Nucleus accumbens (tissue), 56 donors: ENCODE results near the gene SECTM1.

Source experiments
- DNase-seq, 56 donors: peaks; one replicate each; lab custom pipeline; 2025; lab: John Stamatoyannopoulos, UW

Gene SECTM1

GRCh38 chr17:82318772-82319606 lies 14.6 kb downstream of the SECTM1 start:
- no peak for DNase-seq

GRCh38 chr17:82318169-82318498 lies 15.4 kb downstream of the SECTM1 start:
- DNase-seq: no peak

DNA sequence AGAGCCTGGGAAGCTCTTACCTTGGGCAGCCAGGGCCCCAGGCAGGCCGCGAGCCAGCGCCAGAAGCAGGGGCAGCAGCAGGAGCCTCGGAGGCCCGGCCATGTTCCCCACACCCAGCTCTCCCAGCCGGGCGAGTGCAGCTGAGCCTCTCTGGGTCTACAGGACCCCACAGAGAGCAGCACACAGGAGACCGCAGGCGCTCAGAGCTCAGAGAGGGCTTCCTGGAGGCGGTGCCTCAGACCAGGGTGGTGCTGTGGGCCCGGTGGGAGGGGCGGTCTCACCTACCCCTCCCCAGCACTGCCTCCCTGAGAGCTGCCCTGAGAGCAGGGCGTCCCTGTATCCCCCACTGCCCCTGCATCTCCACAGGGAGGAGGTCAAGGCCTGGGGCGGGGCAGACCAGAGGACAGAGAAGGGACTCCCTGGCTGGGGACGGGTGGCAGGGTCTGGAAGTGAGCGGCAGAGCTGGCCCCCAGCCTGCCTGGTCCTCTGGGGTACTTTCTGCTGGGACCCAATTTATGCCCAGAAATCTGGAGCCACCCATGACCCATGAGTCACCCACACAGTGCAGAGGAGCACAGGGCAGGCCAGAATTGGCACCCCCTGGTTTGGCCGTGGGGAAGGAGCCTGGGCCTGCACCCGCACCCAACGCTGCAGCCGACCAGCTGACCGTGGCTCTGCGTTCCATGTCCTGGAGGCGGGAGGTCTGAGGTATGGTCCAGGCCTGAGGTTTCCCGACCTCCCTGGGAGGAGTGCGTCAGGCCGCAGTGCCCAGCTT lies 16.0 kb downstream of the SECTM1 start, which contains the start of gene CD7:
Gene CD7 (minus strand): TSS at position 215 of the 775 bp plus-strand sequence. CDS start 113 bp downstream, at position 102.
- no peak for DNase-seq

GRCh38 chr17:82316651-82317393 lies 16.7 kb downstream of the SECTM1 start:
- no peak for DNase-seq

GRCh38 chr17:82315703-82316358 lies 17.7 kb downstream of the SECTM1 start:
- DNase-seq: no peak

GRCh38 chr17:82314727-82315605 lies 18.6 kb downstream of the SECTM1 start:
- DNase-seq: no peak

GRCh38 chr17:82314012-82314726 lies 19.4 kb downstream of the SECTM1 start:
- no peak for DNase-seq

- DNase-seq: no peak
These were observed 20.2 kb downstream of the SECTM1 start for GRCh38 chr17:82313195-82314011.

- DNase-seq: no peak
These were observed 21.6 kb downstream of the SECTM1 start for GRCh38 chr17:82311971-82312370.

- DNase-seq: no peak
These were observed 22.7 kb downstream of the SECTM1 start for GRCh38 chr17:82310877-82311276.

DNA sequence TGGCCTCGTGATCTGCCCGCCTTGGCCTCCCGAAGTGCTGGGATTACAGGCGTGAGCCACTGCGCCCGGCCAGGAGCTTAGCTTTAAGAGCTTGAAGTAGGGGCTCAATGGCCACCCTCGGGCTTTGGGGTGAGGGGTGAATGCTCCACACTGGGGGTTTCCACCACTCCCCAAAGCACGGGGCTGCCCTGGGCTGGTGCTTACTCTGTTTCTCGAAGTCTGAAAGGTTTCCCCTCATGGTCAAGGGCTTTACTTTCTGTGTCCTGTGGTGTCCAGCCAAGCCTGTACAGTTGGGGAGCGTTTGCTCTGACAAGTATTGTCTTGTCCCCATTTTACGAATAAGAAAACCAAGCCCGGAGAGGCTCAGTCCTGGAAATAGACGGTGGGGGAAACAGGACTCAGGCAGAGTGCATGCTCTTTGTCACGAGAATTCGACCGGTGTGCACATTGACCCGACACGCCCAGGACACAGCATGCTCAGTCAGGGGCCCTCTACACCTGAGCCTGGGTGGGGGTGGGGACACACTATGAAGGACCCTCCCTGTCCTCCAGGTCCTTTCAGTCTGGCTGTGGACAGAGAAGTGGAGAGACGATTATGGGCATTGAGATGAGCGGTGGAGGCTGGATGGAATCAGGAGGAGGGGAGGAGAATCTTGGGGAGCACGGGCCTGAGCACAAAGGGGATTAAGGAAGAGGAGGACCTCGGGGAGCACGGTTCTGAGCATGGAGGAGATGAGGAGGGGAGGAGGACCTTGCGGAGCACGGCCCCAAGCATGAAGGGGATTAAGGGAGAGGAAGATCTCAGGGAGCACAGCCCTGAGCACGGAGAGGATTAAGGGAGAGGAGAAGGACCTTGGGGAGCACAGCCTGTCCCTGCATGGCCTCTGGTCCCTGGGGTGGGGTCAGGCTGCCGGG lies 23.7 kb downstream of the SECTM1 start:
- no peak for DNase-seq

- no peak for DNase-seq
These were observed 27.8 kb downstream of the SECTM1 start for GRCh38 chr17:82305727-82306300.

DNA sequence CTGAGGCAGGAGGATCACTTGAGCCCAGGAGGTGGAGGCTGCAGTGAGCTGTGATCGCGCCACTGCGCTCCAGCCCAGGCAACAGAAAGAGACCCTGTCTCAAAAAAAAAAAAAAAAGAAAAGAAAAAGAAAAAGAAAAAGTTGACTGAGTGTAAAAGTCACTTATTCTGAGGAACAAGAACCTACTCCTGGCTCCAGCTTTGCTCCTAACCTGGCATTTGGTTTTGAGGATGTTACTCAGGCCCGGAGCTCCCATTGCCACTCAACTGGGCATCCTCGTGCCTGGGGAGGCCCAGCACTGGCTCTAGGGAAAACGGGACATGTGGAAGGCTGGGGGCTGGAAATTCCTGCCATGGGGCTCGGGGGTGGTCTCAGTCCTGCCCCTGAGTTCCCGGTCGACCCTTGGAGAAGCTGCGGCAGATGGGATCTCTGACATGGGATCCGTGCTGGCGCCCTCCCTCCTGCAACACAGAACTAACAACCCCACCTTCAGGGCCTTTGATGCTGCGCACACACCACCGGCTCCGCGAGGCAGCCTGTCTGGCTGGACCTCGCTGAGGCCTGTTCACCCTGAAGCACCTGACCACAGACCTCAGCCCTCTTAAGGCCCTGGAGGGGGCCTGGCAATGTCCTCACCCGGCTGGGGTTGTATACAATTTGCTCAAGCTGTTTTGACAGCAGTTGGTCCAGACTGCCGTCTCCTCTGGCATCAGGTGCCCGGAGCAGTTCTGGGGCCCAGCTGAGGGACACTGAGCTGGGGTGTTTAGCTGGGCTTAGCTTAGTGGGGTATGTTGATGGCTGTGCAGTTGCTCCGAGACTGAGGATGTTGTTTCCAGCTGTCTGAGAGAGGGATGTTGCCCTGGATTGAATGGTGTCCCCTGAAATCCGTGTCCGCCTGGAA lies 28.5 kb downstream of the SECTM1 start:
- no peak for DNase-seq

GRCh38 chr17:82303944-82304808 lies 29.4 kb downstream of the SECTM1 start:
- DNase-seq: no peak
